Neural progenitor cell (in vitro differentiated cells): ENCODE results near the gene LSM2. TPM values are rescaled to one million over a fixed set of nuclear protein-coding genes. Genes with fewer than 3 reads are reported as not detected.

Experiments
- DNase-seq: peaks from one replicate; pipeline ENCODE4 v3.0.0-alpha.2; 2016; ENCODE audit warnings: low spot score
- H2AFZ ChIP-seq: fragments of 200-600 bp; sonication (generic); replicated peaks from 2 replicates; pipeline ENCODE4 v1.6.1; 2016; ENCODE audit warnings: antibody characterized with exemption
- H3F3A ChIP-seq: fragments of 200-600 bp; sonication (generic); 2 replicates; pipeline ENCODE4 v1.6.1; 2016; ENCODE audit warnings: antibody characterized with exemption, low read depth
- H3K27ac ChIP-seq: fragments of 200-600 bp; sonication (generic); 2 replicates; pipeline ENCODE4 v1.5.1; 2016; ENCODE audit warnings: mild to moderate bottlenecking
- H3K27me3 ChIP-seq: fragments of 200-600 bp; sonication (generic); 2 replicates; pipeline ENCODE4 v1.6.1; 2016; ENCODE audit warnings: mild to moderate bottlenecking, moderate library complexity
- H3K36me3 ChIP-seq: fragments of 200-600 bp; sonication (generic); 2 replicates; pipeline ENCODE4 v1.5.1; 2016
- H3K4me1 ChIP-seq: fragments of 200-600 bp; sonication (generic); 2 replicates; pipeline ENCODE4 v1.6.1; 2016; ENCODE audit warnings: mixed run types
- H3K4me2 ChIP-seq: fragments of 200-600 bp; sonication (generic); 2 replicates; pipeline ENCODE4 v1.6.1; 2016
- H3K4me3 ChIP-seq: fragments of 200-600 bp; sonication (generic); 2 replicates; pipeline ENCODE4 v1.5.1; 2016
- H3K79me2 ChIP-seq: fragments of 200-600 bp; sonication (generic); 2 replicates; pipeline ENCODE4 v1.6.1; 2016; ENCODE audit warnings: low read depth
- H3K9ac ChIP-seq: fragments of 200-600 bp; sonication (generic); 2 replicates; pipeline ENCODE4 v1.6.1; 2016
- H3K9me3 ChIP-seq: fragments of 200-600 bp; sonication (generic); 2 replicates; pipeline ENCODE4 v1.5.1; 2016; ENCODE audit warnings: low read depth
- H4K20me1 ChIP-seq: fragments of 200-600 bp; sonication (generic); 2 replicates; pipeline ENCODE4 v1.6.1; 2016; ENCODE audit warnings: low read depth
- H3K27ac Mint-ChIP-seq: 3 replicates; pipeline ENCODE4 v1.8.0; 2021; ENCODE audit warnings: mixed read lengths
- H3K27me3 Mint-ChIP-seq: 2 replicates; pipeline ENCODE4 v1.8.0; 2022; ENCODE audit warnings: low read depth, mild to moderate bottlenecking, inconsistent platforms, moderate library complexity, mixed read lengths; ENCODE audit not compliant: insufficient read depth
- H3K36me3 Mint-ChIP-seq: 3 replicates; pipeline ENCODE4 v1.8.0; 2021; ENCODE audit warnings: mixed read lengths
- H3K4me1 Mint-ChIP-seq: 3 replicates; pipeline ENCODE4 v1.8.0; 2021; ENCODE audit warnings: mixed read lengths
- H3K4me3 Mint-ChIP-seq: 3 replicates; pipeline ENCODE4 v1.8.0; 2021; ENCODE audit warnings: mild to moderate bottlenecking, moderate library complexity, mixed read lengths
- H3K9me3 Mint-ChIP-seq: 3 replicates; pipeline ENCODE4 v1.8.0; 2020; ENCODE audit warnings: mixed read lengths
- EZH2 ChIP-seq: fragments of 200-600 bp; sonication (generic); IDR thresholded peaks from 2 replicates; pipeline ENCODE4 v1.6.1; 2017; ENCODE audit warnings: antibody characterized with exemption, mild to moderate bottlenecking, moderate library complexity
- EZH2phosphoT487 ChIP-seq: fragments of 200-600 bp; sonication (generic); IDR thresholded peaks from 2 replicates; pipeline ENCODE4 v1.6.1; 2017; ENCODE audit warnings: antibody characterized with exemption
- total RNA-seq: library from RNA; depleted of rRNA; stranded (reverse); fragments of >200 nt; gene quantifications from 2 replicates; pipeline ENCODE4 v1.2.3, GENCODE V29; 2015; ENCODE audit warnings: low replicate concordance
- TF ChIP-seq, protein P1 (sequence below): fragments of 200-600 bp; sonication (generic); IDR thresholded peaks from 2 replicates; pipeline ENCODE4 v1.5.1; 2017; ENCODE audit warnings: antibody characterized with exemption, mild to moderate bottlenecking

Gene LSM2
- total RNA-seq, 1 donor from 2014 or later: 105 TPM

DNA sequence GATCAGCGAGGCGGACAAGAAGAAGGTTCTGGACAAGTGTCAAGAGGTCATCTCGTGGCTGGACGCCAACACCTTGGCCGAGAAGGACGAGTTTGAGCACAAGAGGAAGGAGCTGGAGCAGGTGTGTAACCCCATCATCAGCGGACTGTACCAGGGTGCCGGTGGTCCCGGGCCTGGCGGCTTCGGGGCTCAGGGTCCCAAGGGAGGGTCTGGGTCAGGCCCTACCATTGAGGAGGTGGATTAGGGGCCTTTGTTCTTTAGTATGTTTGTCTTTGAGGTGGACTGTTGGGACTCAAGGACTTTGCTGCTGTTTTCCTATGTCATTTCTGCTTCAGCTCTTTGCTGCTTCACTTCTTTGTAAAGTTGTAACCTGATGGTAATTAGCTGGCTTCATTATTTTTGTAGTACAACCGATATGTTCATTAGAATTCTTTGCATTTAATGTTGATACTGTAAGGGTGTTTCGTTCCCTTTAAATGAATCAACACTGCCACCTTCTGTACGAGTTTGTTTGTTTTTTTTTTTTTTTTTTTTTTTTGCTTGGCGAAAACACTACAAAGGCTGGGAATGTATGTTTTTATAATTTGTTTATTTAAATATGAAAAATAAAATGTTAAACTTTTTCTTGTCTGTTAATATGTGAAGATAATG, 23.0 kb upstream of the LSM2 start:
- H3K27me3 Mint-ChIP-seq: peaks cover 3% of the 10 kb centered on the region
- TF ChIP-seq, protein P1, sequence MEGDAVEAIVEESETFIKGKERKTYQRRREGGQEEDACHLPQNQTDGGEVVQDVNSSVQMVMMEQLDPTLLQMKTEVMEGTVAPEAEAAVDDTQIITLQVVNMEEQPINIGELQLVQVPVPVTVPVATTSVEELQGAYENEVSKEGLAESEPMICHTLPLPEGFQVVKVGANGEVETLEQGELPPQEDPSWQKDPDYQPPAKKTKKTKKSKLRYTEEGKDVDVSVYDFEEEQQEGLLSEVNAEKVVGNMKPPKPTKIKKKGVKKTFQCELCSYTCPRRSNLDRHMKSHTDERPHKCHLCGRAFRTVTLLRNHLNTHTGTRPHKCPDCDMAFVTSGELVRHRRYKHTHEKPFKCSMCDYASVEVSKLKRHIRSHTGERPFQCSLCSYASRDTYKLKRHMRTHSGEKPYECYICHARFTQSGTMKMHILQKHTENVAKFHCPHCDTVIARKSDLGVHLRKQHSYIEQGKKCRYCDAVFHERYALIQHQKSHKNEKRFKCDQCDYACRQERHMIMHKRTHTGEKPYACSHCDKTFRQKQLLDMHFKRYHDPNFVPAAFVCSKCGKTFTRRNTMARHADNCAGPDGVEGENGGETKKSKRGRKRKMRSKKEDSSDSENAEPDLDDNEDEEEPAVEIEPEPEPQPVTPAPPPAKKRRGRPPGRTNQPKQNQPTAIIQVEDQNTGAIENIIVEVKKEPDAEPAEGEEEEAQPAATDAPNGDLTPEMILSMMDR: peak; percentile 69
- TF ChIP-seq EZH2phosphoT487 (no peak), EZH2 (no peak)
- Histone ChIP-seq H3K9me3 (no peaks in the 10 kb centered on the region), H3K4me2 (peak overlapping the region; percentile 99), H3F3A (peaks cover 33% of the 10 kb centered on the region), H3K4me3 (peak overlapping the region; percentile 77), H2AFZ (peak overlapping the region; percentile 83), H3K27ac (no peak overlapping the region), H3K79me2 (peaks cover 25% of the 10 kb centered on the region), H3K4me1 (peaks cover 8% of the 10 kb centered on the region), H3K36me3 (no peaks in the 10 kb centered on the region), H4K20me1 (no peaks in the 10 kb centered on the region), H3K9ac (no peak overlapping the region), H3K27me3 (peaks cover 4% of the 10 kb centered on the region)
- no peaks in the 10 kb centered on the region for H3K9me3 Mint-ChIP-seq
- H3K4me3 Mint-ChIP-seq: peak overlapping the region; percentile 91
- H3K36me3 Mint-ChIP-seq: peaks cover under 1% of the 10 kb centered on the region
- DNase-seq: peak; percentile 55
- peak overlapping the region; percentile 31 for H3K27ac Mint-ChIP-seq
- peaks cover 40% of the 10 kb centered on the region for H3K4me1 Mint-ChIP-seq

DNA sequence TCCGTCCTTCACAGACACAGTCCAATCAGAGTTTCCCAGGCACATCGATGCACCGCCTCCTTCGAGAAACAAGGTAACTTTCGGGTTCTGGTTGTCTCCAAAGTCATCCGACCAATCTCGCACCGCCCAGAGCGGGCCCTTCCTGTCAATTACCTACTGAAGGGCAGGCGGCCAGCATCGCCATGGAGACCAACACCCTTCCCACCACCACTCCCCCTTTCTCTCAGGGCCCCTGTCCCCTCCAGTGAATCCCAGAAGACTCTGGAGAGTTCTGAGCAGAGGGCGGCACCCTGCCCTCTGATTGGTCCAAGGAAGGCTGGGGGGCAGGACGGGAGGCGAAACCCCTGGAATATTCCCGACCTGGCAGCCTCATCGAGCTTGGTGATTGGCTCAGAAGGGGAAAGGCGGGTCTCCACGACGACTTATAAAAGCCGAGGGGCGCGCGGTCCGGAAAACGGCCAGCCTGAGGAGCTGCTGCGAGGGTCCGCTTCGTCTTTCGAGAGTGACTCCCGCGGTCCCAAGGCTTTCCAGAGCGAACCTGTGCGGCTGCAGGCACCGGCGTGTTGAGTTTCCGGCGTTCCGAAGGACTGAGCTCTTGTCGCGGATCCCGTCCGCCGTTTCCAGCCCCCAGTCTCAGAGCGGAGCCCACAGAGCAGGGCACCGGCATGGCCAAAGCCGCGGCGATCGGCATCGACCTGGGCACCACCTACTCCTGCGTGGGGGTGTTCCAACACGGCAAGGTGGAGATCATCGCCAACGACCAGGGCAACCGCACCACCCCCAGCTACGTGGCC, 20.7 kb upstream of the LSM2 start, which contains the start of gene HSPA1B:
HSPA1B (plus strand) TSS at position 453 of the 794 bp plus-strand sequence; CDS start at position 666, 213 bp downstream.
- Histone ChIP-seq H4K20me1 (no peaks in the 10 kb centered on the region), H3K4me2 (peak within 1 kb of the TSS; percentile 85), H3K79me2 (peaks cover 24% of the 10 kb centered on the region), H3K4me1 (peaks cover 8% of the 10 kb centered on the region), H3F3A (peaks cover 39% of the 10 kb centered on the region), H3K27ac (peak within 1 kb of the TSS; percentile 73), H3K27me3 (peaks cover 4% of the 10 kb centered on the region), H2AFZ (peak within 1 kb of the TSS; percentile 48), H3K9ac (no peak within 1 kb of the TSS), H3K4me3 (peak within 1 kb of the TSS; percentile 58), H3K36me3 (no peaks in the 10 kb centered on the region), H3K9me3 (no peaks in the 10 kb centered on the region)
- Mint-ChIP-seq H3K4me3 (peak within 1 kb of the TSS; percentile 89), H3K36me3 (no peaks in the 10 kb centered on the region), H3K27me3 (peaks cover 2% of the 10 kb centered on the region), H3K27ac (peak within 1 kb of the TSS; percentile 99), H3K9me3 (no peaks in the 10 kb centered on the region), H3K4me1 (peaks cover 45% of the 10 kb centered on the region)
- DNase-seq: peak; percentile 99
- TF ChIP-seq EZH2phosphoT487 (no peak), EZH2 (no peak)
- TF ChIP-seq, protein P1: no peak

DNA sequence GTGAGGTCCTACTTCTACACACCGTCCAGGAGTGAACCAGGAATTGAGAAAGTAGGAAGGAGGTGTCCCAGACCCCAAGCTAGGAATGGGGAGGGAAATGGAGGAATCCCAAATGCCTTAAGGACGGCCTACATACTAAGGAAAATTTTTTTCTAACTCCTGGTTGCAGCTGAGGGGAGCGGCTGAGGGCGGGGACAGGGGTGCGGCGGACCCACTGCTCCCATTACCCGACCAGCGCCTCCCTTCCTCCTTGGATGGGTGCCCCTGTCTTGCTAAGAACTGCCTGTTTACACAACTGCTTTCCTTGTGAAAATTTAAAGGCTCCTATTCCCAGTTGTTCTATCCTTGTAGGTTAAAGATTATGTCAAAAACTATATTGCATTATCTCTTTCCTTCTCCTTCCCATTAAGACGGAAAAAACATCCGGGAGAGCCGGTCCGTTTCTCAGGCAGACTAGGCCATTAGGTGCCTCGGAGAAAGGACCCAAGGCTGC, 20.1 kb upstream of the LSM2 start:
- H3F3A ChIP-seq: peaks cover 43% of the 10 kb centered on the region
- Mint-ChIP-seq H3K27ac (peak overlapping the region; percentile 99), H3K4me3 (peak overlapping the region; percentile 89), H3K9me3 (no peaks in the 10 kb centered on the region), H3K27me3 (peaks cover 2% of the 10 kb centered on the region), H3K4me1 (peaks cover 50% of the 10 kb centered on the region), H3K36me3 (no peaks in the 10 kb centered on the region)
- H2AFZ ChIP-seq: peak overlapping the region; percentile 48
- H3K4me2 ChIP-seq: peak overlapping the region; percentile 79
- H3K9ac ChIP-seq: no peak overlapping the region
- peak; percentile 57 for DNase-seq
- no peaks in the 10 kb centered on the region for H3K36me3 ChIP-seq
- peaks cover 24% of the 10 kb centered on the region for H3K79me2 ChIP-seq
- TF ChIP-seq, protein P1: no peak
- H3K9me3 ChIP-seq: no peaks in the 10 kb centered on the region
- peak overlapping the region; percentile 73 for H3K27ac ChIP-seq
- H3K4me3 ChIP-seq: peak overlapping the region; percentile 47
- peaks cover 4% of the 10 kb centered on the region for H3K27me3 ChIP-seq
- no peaks in the 10 kb centered on the region for H4K20me1 ChIP-seq
- peaks cover 8% of the 10 kb centered on the region for H3K4me1 ChIP-seq
